Activated CD4-positive, alpha-beta T cell treated with anti-CD3 and anti-CD28 coated beads, Interleukin-2, amount 50 U/mL, for 1 hour (primary cell): ENCODE results near the gene TOM1.
"Not testable (repeated sequence)": the region's sequence is repeated elsewhere in the genome, so short reads cannot be mapped to it uniquely, and the experiment has no call there.

Experiments
- DNase-seq: peaks from one replicate; pipeline ENCODE4 v3.0.0-alpha.2; 2020

TOM1 gene

DNA sequence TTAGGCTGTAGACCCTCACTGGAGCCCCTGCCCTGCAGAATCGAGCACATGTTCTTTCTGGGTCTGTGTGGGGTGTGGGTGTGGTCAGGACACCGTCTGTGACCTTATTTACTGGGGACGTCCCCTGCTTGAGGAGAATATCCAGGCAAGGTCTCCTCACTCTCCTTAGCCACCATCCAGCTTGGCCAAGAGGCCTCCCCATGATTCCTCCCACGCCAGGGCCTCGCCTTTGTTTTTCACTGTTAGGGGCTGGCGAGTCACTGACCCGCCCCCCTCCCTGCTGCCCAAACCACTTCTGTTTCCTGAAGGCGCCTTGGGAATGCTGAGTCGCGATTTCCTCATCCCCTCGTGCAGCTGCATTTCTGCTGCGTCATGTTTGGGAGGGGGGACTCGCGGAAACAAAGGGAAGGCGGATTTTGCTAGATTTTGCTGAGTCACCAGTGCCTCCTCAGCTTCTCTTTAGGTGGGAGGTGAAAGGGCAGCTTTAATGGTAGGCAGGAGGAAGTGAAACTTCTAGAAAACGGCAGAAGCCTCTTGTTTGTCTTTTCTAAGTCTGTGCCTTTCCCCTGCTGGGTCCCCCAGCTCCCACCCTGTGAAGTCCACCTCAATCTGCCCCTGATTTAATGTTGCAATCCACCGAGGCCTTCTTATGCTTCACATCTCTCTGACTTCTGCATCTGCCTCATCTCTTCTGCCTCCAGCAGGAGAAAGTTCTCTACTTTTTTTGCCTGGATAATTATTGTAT is 77.2 kb downstream of the TOM1 start:
- no peak for DNase-seq

DNA sequence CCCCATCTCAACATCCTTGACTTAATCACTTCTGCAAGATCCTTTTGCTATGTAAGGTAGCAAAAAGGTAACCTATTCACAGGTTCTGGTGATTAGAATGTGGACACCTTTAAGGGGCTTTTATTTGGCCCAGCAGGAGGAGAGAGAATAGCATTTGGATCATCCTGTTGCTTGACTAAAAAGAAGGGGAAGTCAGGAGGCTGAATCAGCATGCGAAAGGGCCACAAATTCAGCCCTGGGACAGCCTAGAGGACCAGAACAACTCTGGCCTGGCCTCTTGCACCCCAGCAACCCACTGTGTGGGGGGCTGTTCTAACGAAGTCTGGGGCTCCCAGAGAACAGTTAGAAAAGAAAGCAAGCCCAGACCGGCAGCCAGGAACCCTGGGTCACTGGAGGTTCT is 78.0 kb downstream of the TOM1 start:
- DNase-seq, result no peak

DNA sequence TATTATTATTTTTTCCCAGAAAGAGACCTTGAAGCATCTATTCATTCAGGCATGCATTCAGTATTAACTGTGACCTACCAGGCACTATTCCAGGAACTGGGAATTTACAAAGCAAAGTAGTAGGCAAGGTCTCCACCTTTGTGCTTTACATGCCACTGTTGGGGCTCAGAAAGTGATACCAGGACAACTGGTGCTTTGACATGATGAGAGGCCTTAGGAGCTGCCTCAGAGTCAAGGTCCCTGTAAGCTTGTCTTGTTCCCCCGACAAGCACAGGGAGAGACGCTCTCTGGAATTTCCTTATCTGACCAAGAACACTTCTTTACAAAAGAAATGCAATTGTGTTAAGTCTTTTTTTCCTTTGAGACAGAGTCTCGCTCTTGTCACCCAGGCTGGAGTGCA is 78.9 kb downstream of the TOM1 start:
- DNase-seq, result no peak

DNA sequence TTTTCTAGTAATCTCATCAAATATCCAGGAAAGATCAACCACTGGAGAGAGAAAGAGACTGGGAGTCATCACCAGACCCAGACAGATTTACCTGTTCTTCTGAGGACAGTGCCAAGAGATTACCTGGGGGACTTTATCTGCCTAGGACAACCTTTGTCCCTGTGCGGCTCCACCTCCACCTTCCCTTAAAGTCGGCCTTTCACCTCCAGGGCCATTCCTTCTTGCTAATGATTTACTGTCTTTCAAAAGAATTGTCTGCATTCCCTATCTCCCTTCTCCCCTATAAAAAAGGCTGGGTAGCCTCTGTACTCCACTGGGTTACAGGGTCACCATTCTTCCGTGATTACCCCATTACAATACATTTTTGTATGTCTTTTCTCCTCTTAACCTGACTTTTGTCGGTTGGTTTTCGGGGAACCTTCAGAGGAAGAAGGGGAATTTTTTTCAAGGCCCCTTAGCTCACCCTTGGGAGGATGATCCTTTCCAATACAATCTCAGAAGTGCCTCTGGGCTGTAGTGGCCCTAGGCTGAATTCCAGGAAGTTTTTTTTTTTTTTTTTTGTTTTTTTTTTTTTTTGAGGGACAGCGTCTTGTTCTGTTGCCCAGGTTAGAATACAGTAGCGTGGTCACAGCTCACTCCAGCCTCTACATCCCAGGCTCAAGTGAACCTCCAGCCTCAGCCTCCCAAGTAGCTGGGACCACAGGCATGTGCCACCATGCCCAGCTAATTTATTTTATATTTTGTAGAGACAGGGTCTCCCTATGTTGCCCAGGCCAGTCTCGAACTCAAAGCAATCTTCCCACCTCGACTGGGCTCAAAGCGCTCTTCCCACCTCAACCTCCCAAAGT is 79.7 kb downstream of the TOM1 start:
- no peak for DNase-seq

DNA sequence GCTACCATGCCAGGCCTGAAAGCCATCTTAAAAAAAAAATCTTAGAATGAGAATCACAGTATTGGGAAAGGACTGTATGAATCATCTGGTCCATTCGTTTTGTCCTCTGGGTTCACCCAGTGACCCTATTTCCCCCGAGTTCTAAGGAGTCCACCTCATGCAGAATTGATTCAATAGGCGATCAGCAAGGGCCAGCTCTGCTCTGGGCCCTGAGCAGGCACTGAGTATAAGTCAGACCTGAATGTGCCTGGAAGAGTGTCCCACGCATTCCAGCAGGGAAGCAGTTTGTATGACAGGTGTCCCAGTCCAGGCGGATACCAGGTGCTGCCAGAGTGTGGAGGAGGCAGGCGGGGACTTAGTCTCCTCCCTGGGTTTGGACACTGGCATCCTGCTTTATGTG is 80.3 kb downstream of the TOM1 start:
- no peak for DNase-seq

DNA sequence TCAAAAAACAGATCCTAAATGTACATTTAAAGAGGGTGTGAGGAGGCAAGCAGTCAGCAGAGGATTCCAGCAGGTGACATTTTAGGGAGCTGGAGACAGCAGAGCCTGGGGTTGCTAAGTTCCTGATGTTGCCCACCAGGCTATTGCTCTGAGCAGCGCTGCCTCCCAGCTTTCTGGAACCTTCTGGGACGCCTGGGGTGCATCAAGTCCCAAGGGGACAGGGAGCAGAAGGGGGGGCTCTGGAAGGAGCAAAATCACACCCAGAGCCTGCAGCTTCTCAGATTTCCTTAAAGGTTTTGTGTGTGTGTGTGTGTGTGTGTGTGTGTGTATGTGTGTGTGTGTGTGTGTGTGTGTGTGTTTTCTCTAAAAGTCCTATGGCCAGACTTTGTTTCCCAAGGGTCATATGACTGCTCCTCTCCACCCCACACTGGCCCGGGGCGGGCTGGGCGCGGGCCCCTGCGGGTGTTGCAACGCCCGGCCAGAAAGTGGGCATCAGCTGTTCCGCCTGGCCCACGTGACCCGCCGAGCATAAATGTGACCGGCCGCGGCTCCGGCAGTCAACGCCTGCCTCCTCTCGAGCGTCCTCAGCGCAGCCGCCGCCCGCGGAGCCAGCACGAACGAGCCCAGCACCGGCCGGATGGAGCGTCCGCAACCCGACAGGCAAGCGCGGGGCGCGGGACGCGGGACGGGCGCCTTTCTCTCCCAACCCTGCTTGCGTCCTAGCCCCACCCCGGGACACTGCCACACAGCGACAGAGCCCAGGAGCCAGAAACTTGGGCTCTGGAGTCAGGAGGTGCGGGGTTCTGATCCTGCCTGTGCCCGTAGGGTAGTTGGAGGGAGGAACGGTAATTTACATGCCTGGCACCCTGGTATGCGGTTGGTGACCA is 81.1 kb downstream of the TOM1 start, which contains the start of gene HMOX1:
HMOX1 (plus strand) TSS at position 560 of the 887 bp plus-strand sequence; CDS start at position 638, 78 bp downstream.
- DNase-seq, result peak; percentile 27

DNA sequence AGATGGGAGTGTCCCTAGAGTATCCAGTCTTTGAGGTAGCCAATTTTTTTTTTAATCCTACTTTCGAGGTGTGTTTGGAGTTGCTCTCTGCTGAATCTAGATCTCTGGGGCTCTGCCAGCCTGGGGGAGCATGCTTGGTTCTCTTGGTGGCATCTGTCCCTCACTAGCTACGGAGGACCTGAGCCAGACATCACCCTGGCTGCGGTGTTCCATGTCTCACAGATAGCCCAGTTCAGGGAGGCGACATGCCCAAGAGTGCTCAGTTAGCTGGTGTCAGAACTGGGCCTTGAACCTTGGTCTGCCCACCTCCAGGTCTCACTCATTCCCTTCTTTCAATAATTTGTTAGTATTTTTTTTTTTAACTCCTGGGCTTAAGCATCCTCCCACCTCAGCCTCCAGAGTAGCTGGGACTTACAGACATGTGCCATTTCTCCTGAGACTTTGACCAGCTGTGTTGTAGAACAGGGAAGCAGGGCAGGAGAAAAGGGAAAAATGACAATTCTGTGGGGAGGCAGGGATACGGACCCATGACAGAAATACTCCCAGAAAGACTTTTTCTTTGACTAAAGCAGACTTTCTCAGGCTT is 81.8 kb downstream of the TOM1 start:
- no peak for DNase-seq

DNA sequence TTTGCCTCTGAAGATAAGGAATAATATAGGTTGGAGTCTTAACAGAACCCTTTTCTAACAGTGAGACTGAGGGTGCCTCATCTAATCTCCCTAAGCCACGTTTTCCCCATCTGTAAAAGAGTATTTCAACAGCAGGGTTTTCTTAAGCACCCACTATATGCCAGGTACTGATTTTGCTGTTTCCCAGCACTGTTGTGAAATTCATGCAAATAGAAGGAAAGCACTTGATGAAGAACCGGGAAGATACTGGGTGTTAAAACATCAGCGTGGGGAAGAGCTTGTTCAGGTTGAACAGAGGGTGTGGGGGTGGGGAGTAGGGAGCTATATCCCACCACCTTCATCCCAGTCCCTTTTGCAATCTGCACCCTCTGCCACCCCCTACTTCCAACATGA is 84.0 kb downstream of the TOM1 start:
- DNase-seq, result no peak

DNA sequence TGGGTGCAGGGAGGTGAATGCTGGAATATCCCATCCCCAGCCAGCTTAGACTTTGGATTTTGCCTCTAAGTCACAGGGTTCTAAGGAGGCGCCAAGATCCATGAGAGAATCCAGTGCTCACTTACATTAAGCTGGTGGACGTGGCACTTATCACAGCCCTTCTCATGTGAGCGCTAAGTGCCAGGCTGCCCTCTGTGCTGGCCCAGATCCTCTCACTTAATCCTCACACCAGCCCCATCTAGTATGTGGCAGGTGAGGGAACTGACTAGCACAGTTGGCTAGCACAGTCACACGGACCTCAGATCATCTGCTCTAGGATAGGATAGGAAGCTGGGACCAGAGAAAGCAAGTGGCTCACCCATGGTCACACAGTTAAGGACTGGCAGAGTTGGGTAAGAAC is 84.8 kb downstream of the TOM1 start:
- DNase-seq, result no peak

DNA sequence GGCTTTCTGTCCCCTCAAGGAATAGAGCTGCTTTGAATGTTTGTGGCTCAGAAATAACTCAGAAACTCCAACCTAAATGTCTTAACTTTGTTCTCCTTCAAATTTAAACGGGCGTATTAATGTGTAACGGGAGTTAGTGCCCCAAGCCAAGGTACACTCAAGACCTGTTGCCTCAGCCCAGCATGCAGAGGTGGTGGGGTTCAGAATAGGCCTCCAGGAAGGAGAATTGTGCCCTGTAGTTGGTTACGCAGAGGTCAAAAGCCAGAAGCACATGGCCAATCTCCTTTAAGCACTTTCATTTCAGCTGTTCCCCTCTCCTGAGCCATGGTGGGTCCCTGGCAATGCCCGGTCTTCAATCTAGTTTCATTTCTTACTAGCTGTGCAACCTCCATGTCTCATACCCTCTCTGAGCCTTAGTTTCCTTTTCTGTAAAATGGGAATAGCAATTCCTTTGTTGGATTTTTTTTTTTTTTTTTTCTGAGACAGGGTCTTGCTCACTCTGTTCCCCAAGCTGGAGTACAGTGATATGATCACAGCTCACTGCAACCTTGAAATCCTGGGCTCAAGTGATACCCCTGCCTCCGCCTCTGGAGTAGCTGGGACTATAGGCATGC is 85.4 kb downstream of the TOM1 start:
- DNase-seq, result no peak

DNA sequence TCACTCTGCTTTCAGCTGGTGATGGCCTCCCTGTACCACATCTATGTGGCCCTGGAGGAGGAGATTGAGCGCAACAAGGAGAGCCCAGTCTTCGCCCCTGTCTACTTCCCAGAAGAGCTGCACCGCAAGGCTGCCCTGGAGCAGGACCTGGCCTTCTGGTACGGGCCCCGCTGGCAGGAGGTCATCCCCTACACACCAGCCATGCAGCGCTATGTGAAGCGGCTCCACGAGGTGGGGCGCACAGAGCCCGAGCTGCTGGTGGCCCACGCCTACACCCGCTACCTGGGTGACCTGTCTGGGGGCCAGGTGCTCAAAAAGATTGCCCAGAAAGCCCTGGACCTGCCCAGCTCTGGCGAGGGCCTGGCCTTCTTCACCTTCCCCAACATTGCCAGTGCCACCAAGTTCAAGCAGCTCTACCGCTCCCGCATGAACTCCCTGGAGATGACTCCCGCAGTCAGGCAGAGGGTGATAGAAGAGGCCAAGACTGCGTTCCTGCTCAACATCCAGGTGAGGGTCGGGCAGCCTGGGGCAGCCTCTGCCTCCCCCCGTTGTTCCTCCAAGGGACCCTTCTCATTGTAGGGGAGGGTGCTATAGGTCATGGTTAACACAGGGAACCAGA is 87.1 kb downstream of the TOM1 start:
- DNase-seq, result no peak

DNA sequence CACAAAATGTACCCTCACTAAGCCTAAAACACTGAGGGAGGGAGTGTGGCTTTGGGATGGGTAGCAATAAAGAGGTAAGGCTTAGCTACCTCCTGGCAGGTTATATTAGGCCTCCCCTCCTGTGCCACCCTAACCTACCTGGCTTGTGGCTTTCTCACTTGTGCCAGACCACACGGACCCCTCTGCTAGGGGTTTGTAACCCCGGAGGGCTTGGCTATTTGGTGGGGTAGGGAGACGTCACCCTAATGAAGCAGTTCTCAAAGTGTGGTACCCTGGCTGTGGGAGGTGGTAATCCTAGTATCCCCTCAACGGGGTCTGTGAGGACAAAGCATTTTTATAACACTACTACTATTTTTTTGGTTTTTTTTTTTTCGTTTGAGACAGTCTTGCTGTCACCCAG is 91.2 kb downstream of the TOM1 start:
- DNase-seq, result no peak

DNA sequence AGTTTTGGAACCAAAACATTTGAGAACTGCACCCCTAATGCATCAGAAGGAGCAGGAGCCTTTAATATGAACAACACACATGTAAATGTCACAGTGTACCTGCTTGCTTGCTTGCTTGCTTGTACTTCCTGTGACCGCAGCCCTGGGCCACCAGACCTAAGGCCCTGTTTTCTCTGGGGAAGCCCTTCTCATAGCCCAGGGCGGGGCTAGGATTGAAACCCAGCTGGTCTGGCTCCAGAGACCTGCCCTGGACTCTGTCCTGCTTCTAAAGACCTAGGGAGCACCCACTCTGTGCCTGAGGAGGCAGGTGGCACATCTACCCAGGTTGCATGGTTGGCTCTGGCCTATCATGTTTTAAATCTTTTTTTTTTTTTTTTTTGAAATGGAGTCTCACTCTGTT is 92.7 kb downstream of the TOM1 start:
- no peak for DNase-seq

DNA sequence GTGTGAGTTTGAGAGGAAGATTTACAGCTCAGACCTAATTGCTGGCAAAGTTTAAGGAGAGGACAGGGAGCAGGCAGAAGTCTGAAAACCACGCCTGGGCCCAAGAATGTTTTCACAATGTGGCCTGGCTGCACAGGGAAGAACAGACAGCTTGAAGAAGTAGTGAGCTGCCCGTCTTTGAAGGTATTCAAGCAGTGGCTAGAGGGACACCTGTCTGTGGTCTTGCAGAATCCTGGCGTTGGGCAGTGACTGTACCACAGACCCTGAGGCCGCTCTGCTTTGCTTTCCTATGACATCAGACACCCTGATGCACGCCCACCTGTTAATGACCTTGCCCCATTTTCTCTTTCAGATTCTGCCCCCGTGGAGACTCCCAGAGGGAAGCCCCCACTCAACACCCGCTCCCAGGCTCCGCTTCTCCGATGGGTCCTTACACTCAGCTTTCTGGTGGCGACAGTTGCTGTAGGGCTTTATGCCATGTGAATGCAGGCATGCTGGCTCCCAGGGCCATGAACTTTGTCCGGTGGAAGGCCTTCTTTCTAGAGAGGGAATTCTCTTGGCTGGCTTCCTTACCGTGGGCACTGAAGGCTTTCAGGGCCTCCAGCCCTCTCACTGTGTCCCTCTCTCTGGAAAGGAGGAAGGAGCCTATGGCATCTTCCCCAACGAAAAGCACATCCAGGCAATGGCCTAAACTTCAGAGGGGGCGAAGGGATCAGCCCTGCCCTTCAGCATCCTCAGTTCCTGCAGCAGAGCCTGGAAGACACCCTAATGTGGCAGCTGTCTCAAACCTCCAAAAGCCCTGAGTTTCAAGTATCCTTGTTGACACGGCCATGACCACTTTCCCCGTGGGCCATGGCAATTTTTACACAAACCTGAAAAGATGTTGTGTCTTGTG is 93.7 kb downstream of the TOM1 start:
- no peak for DNase-seq

DNA sequence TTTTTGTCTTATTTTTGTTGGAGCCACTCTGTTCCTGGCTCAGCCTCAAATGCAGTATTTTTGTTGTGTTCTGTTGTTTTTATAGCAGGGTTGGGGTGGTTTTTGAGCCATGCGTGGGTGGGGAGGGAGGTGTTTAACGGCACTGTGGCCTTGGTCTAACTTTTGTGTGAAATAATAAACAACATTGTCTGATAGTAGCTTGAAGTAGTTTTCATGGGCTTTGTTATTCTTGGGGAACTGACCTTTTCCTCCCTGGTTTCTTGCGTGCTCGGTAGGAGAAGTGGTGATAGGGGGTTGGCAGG is 94.3 kb downstream of the TOM1 start:
- DNase-seq, result no peak

DNA sequence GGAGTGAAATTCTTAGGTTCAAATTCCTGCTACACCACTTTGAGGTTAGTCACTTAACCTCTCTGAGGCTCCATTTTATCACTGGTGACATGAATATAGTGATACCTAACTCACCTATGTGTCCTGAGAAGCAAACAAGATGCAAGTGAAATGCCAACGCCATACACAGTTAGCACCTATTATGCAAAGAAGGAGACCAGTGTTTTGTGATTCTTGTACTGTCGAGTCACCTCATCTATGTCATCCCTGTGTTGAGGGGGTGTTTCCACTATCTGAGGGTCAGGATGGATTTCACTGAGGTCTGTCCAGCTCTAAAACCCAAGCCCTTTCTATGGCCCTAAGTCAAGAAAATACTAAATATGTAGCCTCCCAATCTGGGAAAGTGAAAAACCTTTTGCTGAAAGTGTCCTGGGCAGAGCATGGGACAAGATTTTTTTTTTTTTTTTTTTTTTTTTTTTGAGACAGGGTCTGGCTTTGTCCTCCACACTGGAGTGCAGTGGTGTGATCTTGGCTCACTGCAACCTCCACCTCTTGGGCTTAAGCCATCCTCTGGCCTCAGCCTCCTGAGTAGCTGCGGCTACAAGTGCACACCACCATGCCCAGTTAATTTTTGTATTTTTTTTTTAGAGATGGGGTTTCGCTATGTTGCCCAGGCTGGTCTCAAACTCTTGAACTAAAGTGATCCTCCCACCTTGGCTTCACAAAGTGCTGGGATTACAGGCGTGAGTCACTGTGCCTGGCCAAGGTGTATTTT is 95.3 kb downstream of the TOM1 start:
- DNase-seq, result no peak

DNA sequence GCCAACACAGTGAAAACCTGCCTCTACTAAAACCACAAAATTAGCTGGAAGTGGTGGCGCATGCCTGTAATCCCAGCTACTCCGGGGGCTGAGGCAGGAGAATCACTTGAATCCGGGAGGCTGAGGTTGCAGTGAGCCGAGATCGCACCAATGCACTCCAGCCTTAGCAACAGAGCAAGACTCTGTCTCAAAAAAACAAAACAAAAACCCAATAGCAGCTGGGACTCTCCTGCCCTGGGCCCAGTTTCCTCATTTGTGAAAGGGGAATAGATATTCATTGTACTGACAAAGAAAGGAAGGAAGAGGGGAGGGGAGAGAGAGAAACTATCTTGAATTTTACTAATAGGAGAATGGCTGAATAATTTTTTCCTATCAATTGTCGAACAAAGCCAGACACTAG is 96.9 kb downstream of the TOM1 start:
- not testable (repeated sequence) for DNase-seq

DNA sequence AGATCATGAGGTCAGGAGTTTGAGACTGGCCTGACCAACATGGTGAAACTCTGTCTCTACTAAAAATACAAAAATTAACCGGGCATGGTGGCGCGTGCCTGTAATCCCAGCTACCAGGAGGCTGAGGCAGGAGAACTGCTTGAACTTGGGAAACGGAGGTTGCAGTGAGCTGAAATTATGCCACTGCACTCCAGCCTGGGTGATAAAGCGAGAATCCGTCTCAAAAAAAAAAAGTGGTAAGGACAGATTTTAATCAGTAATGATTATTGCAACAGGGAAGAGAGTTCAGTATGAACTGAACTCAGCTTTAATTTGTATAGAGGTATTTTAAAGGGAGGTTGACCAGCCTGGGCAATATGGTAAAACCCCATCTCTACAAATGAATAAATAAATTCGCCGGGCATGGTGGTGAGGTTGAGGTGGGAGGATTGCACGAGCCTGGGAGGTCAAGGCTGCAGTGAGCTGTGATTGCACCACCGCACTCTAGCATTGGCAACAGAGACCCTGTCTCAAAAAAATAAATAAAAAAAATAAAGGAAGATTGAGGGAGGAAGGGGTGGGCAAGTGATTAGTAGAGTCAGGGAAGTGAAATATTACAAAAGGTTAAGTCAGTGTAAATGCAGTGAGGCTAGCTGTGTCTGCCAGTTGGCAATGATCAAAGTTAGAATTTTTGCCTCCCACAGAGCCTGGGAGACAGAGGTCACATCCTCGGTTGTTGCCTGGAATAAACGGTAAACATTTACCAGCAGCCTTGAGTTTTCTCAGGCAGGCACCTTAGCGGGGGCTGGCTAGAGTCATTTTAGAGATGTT is 97.6 kb downstream of the TOM1 start:
- DNase-seq, result no peak
